GM19035 (cell line): Measurements from ENCODE around the gene WNT2.

ENCODE experiments used
- ATAC-seq: cut with Tn5 transposase; IDR thresholded peaks from one replicate; pipeline ENCODE4 v1.9.1; 2021; ENCODE audit not compliant: unreplicated experiment

The WNT2 gene

GRCh38 chr7:117322741-117323304, at the start of gene WNT2:
TSS of gene WNT2 (minus strand) at chr7:117323058. CDS start at chr7:117322989, 69 bp downstream.
- ATAC-seq: no peak

- ATAC-seq: no peak
These were observed 49.2 kb upstream of the WNT2 start for GRCh38 chr7:117372073-117372472.

GRCh38 chr7:117364339-117365080, 41.7 kb upstream of the WNT2 start:
- ATAC-seq: no peak

GRCh38 chr7:117362294-117362888, 39.5 kb upstream of the WNT2 start:
- ATAC-seq: peak; percentile 51

- ATAC-seq: no peak
These were observed 27.2 kb upstream of the WNT2 start for GRCh38 chr7:117350027-117350426.

- no peak for ATAC-seq
These were observed 26.7 kb upstream of the WNT2 start for GRCh38 chr7:117349570-117349969.

GRCh38 chr7:117347962-117348672, 25.3 kb upstream of the WNT2 start:
- ATAC-seq: peak; percentile 94

- ATAC-seq: peak; percentile 24
These were observed 24.6 kb upstream of the WNT2 start for GRCh38 chr7:117347480-117347879.

GRCh38 chr7:117346161-117346560, 23.3 kb upstream of the WNT2 start:
- no peak for ATAC-seq

GRCh38 chr7:117338020-117338419, 15.2 kb upstream of the WNT2 start:
- ATAC-seq: no peak

- no peak for ATAC-seq
These were observed 10.3 kb upstream of the WNT2 start for GRCh38 chr7:117333168-117333567.

- no peak for ATAC-seq
These were observed 9.2 kb upstream of the WNT2 start for GRCh38 chr7:117332031-117332430.

- ATAC-seq: no peak
These were observed 3.0 kb upstream of the WNT2 start for GRCh38 chr7:117325836-117326235.

- no peak for ATAC-seq
These were observed 2.1 kb upstream of the WNT2 start for GRCh38 chr7:117324960-117325359.

- ATAC-seq: peak; percentile 39
These were observed 1.2 kb upstream of the WNT2 start for GRCh38 chr7:117323851-117324711.

- peak; percentile 24 for ATAC-seq
These were observed 520 bp upstream of the WNT2 start for GRCh38 chr7:117323305-117323850.

- ATAC-seq: no peak
These were observed 2.3 kb downstream of the WNT2 start for GRCh38 chr7:117320523-117320922.

- ATAC-seq: no peak
These were observed 3.7 kb downstream of the WNT2 start for GRCh38 chr7:117319181-117319580.

- ATAC-seq: no peak
These were observed 9.3 kb downstream of the WNT2 start for GRCh38 chr7:117313582-117313981.
